ENCODE results near the gene SCAF4. TPM values are rescaled to one million over a fixed set of nuclear protein-coding genes. Genes with fewer than 3 reads are reported as not detected.

The SCAF4 gene
- total and polyA plus RNA-seq, 2 donors (not counting 3 experiments of a cell fraction or from before 2014, with no cell fraction given), result 12.2 to 41.2 TPM

DNA sequence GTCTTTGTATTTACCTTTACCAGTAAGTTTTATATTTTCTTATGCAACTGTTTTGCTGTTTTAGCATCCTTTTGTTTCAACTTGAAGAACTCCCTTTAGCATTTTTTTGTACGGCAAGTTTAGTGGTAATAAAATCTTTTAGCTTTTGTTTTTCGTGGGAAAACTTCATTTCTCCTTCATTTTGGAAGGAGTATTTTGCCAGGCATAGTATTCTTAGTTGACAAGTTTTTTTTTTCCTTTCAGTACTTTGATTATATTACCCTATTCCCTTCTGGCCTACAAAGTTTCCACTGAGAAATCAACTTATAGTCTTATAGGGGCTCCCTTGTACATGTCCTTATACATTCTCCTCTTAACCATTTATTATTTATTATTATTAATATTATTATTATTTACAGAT is 95.0 kb downstream of the SCAF4 start:
- no peak for FAIRE-seq
- no peak for DNase-seq (ENCODE audit: low read depth, low spot score)
- TF ChIP-seq EZH2 (IDR thresholded peaks at IDR 0.05; ENCODE audit: borderline replicate concordance, low read depth, low read length, severe bottlenecking) (no peak), MYC (IDR thresholded peaks at IDR 0.05; ENCODE audit: low read depth, low read length) (no peak), GATA2 (IDR thresholded peaks at IDR 0.05; ENCODE audit: insufficient read depth, insufficient read length, low read depth, low read length) (no peak), FOS (IDR thresholded peaks at IDR 0.05; ENCODE audit: borderline replicate concordance, insufficient read depth, low read length) (no peak), MAX (IDR thresholded peaks at IDR 0.05; ENCODE audit: insufficient read depth, insufficient read length) (no peak)
- BruUV-seq (replicated peaks), result no TSS peak
- CTCF ChIA-PET, result no interaction called here
- Histone ChIP-seq H3K27me3 (ENCODE audit: control insufficient read depth in 2 of 2, insufficient read depth in 2 of 2, low read length in 2 of 2) (peaks cover 0 to 1% of the 10 kb centered on the region in 2 experiments), H3K79me2 (ENCODE audit: control insufficient read depth, insufficient read depth, low read length) (no peaks in the 10 kb centered on the region), H3K36me3 (ENCODE audit: control insufficient read depth in 2 of 2, extremely low read depth in 1 of 2, insufficient read depth in 2 of 2, low read length in 2 of 2) (no peaks in the 10 kb centered on the region), H3K9ac (replicated peaks; ENCODE audit: extremely low read depth, insufficient read depth, low read length) (no peak overlapping the region), H3K4me3 (replicated peaks in 1 of 3; ENCODE audit: insufficient read depth in 1 of 3, low read depth in 1 of 3, low read length in 3 of 3) (no peak overlapping the region), H4K20me1 (replicated peaks; ENCODE audit: control insufficient read depth, extremely low read depth, insufficient read depth, low read length) (no peaks in the 10 kb centered on the region), H2AFZ (ENCODE audit: low read depth, low read length) (no peak overlapping the region), H3K9me3 (replicated peaks; ENCODE audit: control insufficient read depth, insufficient read depth, low read length) (no peaks in the 10 kb centered on the region), H3K27ac (ENCODE audit: insufficient read depth, low read depth, low read length) (no peak overlapping the region), H3K4me1 (ENCODE audit: control insufficient read depth, extremely low read depth, insufficient read depth, low read length) (no peaks in the 10 kb centered on the region), H3K9me1 (replicated peaks; ENCODE audit: control insufficient read depth, extremely low read depth, insufficient read depth, low read length) (no peaks in the 10 kb centered on the region), H3K4me2 (ENCODE audit: insufficient read depth, low read length) (no peak overlapping the region)
- dilution Hi-C loops (cut with MboI; ENCODE audit: extremely low pct_ligation_motif_present, low sequenced_read_pairs) (no loop called here), intact Hi-C loops (cut with micrococcal nuclease) (no loop called here)
- POLR2A ChIA-PET, result no interaction called here

DNA sequence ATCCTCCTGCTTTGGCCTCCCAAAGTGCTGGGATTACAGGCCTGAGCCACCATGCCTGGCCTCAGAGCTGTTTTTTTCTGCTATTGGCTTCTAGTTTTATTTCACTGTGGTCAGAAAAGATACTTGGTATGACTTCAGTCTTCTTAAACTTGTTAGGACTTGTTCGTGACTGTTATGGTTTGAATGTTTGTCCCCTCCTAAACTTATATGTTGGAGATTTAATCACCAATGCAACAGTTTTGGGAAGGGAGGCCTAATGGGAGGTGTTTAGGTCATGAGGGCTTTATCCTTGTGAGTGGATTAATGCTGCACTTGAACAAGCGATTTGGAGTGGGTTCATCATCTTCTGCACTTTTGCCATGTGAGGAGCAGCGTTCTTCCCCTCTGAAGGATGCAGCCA is 96.9 kb downstream of the SCAF4 start:
- no peak overlapping the region for H3K4me3 ChIP-seq (replicated peaks in 1 of 3; ENCODE audit: insufficient read depth in 1 of 3, low read depth in 1 of 3, low read length in 3 of 3)
- no TSS peak for BruUV-seq (replicated peaks)
- no peaks in the 10 kb centered on the region for H3K9me3 ChIP-seq (replicated peaks; ENCODE audit: control insufficient read depth, insufficient read depth, low read length)
- no peaks in the 10 kb centered on the region for H3K36me3 ChIP-seq (ENCODE audit: control insufficient read depth in 2 of 2, extremely low read depth in 1 of 2, insufficient read depth in 2 of 2, low read length in 2 of 2)
- peaks cover 0 to 1% of the 10 kb centered on the region in 2 experiments for H3K27me3 ChIP-seq (ENCODE audit: control insufficient read depth in 2 of 2, insufficient read depth in 2 of 2, low read length in 2 of 2)
- FAIRE-seq (no peak), DNase-seq (ENCODE audit: low read depth, low spot score) (no peak)
- no peak overlapping the region for H3K27ac ChIP-seq (ENCODE audit: insufficient read depth, low read depth, low read length)
- ChIA-PET POLR2A (no interaction called here), CTCF (interaction anchor here (0.6 kb wide), 1 partner anchor 11 kb away, joined by 3 read pairs; no protein-coding TSS in a partner anchor)
- no peaks in the 10 kb centered on the region for H4K20me1 ChIP-seq (replicated peaks; ENCODE audit: control insufficient read depth, extremely low read depth, insufficient read depth, low read length)
- no peak overlapping the region for H3K9ac ChIP-seq (replicated peaks; ENCODE audit: extremely low read depth, insufficient read depth, low read length)
- no peaks in the 10 kb centered on the region for H3K9me1 ChIP-seq (replicated peaks; ENCODE audit: control insufficient read depth, extremely low read depth, insufficient read depth, low read length)
- intact Hi-C loops (cut with micrococcal nuclease), result no loop called here
- H3K79me2 ChIP-seq (ENCODE audit: control insufficient read depth, insufficient read depth, low read length), result no peaks in the 10 kb centered on the region
- H2AFZ ChIP-seq (ENCODE audit: low read depth, low read length), result no peak overlapping the region
- H3K4me1 ChIP-seq (ENCODE audit: control insufficient read depth, extremely low read depth, insufficient read depth, low read length), result peaks cover 5% of the 10 kb centered on the region
- TF ChIP-seq GATA2 (IDR thresholded peaks at IDR 0.05; ENCODE audit: insufficient read depth, insufficient read length, low read depth, low read length), result no peak
- TF ChIP-seq, protein P1, sequence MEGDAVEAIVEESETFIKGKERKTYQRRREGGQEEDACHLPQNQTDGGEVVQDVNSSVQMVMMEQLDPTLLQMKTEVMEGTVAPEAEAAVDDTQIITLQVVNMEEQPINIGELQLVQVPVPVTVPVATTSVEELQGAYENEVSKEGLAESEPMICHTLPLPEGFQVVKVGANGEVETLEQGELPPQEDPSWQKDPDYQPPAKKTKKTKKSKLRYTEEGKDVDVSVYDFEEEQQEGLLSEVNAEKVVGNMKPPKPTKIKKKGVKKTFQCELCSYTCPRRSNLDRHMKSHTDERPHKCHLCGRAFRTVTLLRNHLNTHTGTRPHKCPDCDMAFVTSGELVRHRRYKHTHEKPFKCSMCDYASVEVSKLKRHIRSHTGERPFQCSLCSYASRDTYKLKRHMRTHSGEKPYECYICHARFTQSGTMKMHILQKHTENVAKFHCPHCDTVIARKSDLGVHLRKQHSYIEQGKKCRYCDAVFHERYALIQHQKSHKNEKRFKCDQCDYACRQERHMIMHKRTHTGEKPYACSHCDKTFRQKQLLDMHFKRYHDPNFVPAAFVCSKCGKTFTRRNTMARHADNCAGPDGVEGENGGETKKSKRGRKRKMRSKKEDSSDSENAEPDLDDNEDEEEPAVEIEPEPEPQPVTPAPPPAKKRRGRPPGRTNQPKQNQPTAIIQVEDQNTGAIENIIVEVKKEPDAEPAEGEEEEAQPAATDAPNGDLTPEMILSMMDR (IDR thresholded peaks at IDR 0.05; ENCODE audit: extremely low read depth in 1 of 2, insufficient read depth in 1 of 2, low read depth in 1 of 2, low read length in 2 of 2), result no peak
- no peak for TF ChIP-seq EZH2 (IDR thresholded peaks at IDR 0.05; ENCODE audit: borderline replicate concordance, low read depth, low read length, severe bottlenecking)
- no peak for TF ChIP-seq JUN (IDR thresholded peaks at IDR 0.05; ENCODE audit: borderline replicate concordance, insufficient read depth, insufficient read length, low read depth)
- no peak for TF ChIP-seq MYC (IDR thresholded peaks at IDR 0.05; ENCODE audit: low read depth, low read length)
- no peak for TF ChIP-seq POLR2AphosphoS5 (IDR thresholded peaks at IDR 0.05; ENCODE audit: insufficient read depth, low read depth, low read length)
- TF ChIP-seq FOS (IDR thresholded peaks at IDR 0.05; ENCODE audit: borderline replicate concordance, insufficient read depth, low read length), result no peak
- TF ChIP-seq MAX (IDR thresholded peaks at IDR 0.05; ENCODE audit: insufficient read depth, insufficient read length), result no peak
- dilution Hi-C loops (cut with MboI; ENCODE audit: extremely low pct_ligation_motif_present, low sequenced_read_pairs), result no loop called here
- no peak overlapping the region for H3K4me2 ChIP-seq (ENCODE audit: insufficient read depth, low read length)

Measured in endothelial cell of umbilical vein (primary cell).